Endothelial cell of umbilical vein (primary cell): ENCODE data around the gene ZNF281.

Source experiments
- CTCF ChIP-seq, 2 donors: IDR thresholded peaks; 1 replicate in 1 of 2; 2 replicates in 1 of 2; pipeline ENCODE4 v1.5.1; 2011; ENCODE audit warnings: low read length in 2 of 2, mild to moderate bottlenecking in 2 of 2, moderate library complexity in 2 of 2, control low read depth in 1 of 2, inconsistent platforms in 1 of 2, low read depth in 1 of 2; ENCODE audit not compliant: insufficient read depth in 1 of 2; ENCODE audit errors: extremely low read depth in 1 of 2
- EZH2 ChIP-seq: IDR thresholded peaks from 2 replicates; pipeline ENCODE4 v1.6.1; 2012; ENCODE audit warnings: borderline replicate concordance, low read depth, mild to moderate bottlenecking, moderate library complexity, low read length, inconsistent platforms; ENCODE audit not compliant: severe bottlenecking
- POLR2A ChIP-seq: IDR thresholded peaks from 2 replicates; pipeline ENCODE4 v1.6.1; 2012; ENCODE audit warnings: low read depth, mild to moderate bottlenecking, control low read depth, low read length
- POLR2AphosphoS5 ChIP-seq: IDR thresholded peaks from 2 replicates; pipeline ENCODE4 v1.6.1; 2012; ENCODE audit warnings: low read depth, mild to moderate bottlenecking, control low read depth, low read length, moderate library complexity; ENCODE audit not compliant: insufficient read depth

- no peak for TF ChIP-seq CTCF (IDR thresholded peaks at IDR 0.05; ENCODE audit: extremely low read depth in 1 of 2, insufficient read depth in 1 of 2, low read depth in 1 of 2, low read length in 2 of 2)
- no peak for TF ChIP-seq EZH2
- TF ChIP-seq POLR2AphosphoS5: no peak
- TF ChIP-seq POLR2A: no peak
Observed at GRCh38 chr1:200399860-200400259, 10.0 kb downstream of the ZNF281 start.
